Kidney (tissue), 14 donors: ENCODE measurements around the gene SCRG1. TPM values are rescaled to one million over a fixed set of nuclear protein-coding genes. Genes with fewer than 3 reads are reported as not detected.

Experiments used
- DNase-seq, 5 donors: peaks; one replicate each; pipeline ENCODE4 v3.0.0-alpha.2; 2013 to 2020
- FAIRE-seq: peaks from 2 replicates; lab custom pipeline; 2012; peaks lifted over from hg19 to GRCh38; lab: Jason Lieb, UNC
- H3K27ac ChIP-seq, 2 donors: one replicate each; pipeline ENCODE4 v1.7.0; 2013; ENCODE audit warnings: low read depth in 2 of 2, low read length in 2 of 2, inconsistent platforms in 1 of 2
- H3K27me3 ChIP-seq: one replicate; pipeline ENCODE4 v1.7.1; 2013; ENCODE audit warnings: low read length, inconsistent platforms; ENCODE audit not compliant: control insufficient read depth, insufficient read depth
- H3K36me3 ChIP-seq, 3 donors: one replicate each; pipeline versions ENCODE4 v1.7.0 to v1.7.1; 2013; ENCODE audit warnings: low read length in 3 of 3, control low read depth in 1 of 3, inconsistent platforms in 1 of 3; ENCODE audit not compliant: insufficient read depth in 3 of 3, control insufficient read depth in 2 of 3
- H3K4me1 ChIP-seq, 3 donors: one replicate each; pipeline versions ENCODE4 v1.7.0 to v1.7.1; 2013; ENCODE audit warnings: low read length in 3 of 3, inconsistent platforms in 1 of 3, low read depth in 1 of 3; ENCODE audit not compliant: control insufficient read depth in 2 of 3, insufficient read depth in 2 of 3
- H3K4me3 ChIP-seq, 3 donors: one replicate each; pipeline versions ENCODE4 v1.7.0 to v1.8.1; 2013; ENCODE audit warnings: low read length in 3 of 3, control low read depth in 1 of 3, inconsistent platforms in 1 of 3
- H3K9ac ChIP-seq, 3 donors: one replicate each; pipeline versions ENCODE4 v1.7.0 to v1.7.1; 2013; ENCODE audit warnings: low read length in 3 of 3, control low read depth in 1 of 3, inconsistent platforms in 1 of 3
- H3K9me3 ChIP-seq, 3 donors: one replicate each; pipeline versions ENCODE4 v1.7.0 to v1.7.1; 2013; ENCODE audit warnings: low read length in 3 of 3, control low read depth in 1 of 3, inconsistent platforms in 1 of 3; ENCODE audit not compliant: control insufficient read depth in 2 of 3, insufficient read depth in 1 of 3
- intact Hi-C: fragments of 100-400 bp; cut with DNase I; formaldehyde crosslinking; loops from one replicate; pipeline ENCODE4 v1.11.1; 2022
- polyA plus RNA-seq: library from polyadenylated mRNA; stranded (reverse); fragments of 350-450 nt; fragmentation: Illumina TruSeq; extraction: RNeasy Lipid Tissue Mini Kit (QIAGEN cat#74804); gene quantifications from one replicate; pipeline ENCODE4 v1.2.3, GENCODE V29; 2014; ENCODE audit warnings: low read depth, low replicate concordance; ENCODE audit not compliant: insufficient read depth
- total RNA-seq: library from RNA; stranded (reverse); fragmentation: NEBNext Ultra II Directional; extraction: Animal tissue kit (Norgen Biotek cat#: 25700); gene quantifications from one replicate; pipeline ENCODE4 v1.2.1, GENCODE V29; 2021
- TF ChIP-seq, protein P1 (sequence below): IDR thresholded peaks from 3 replicates; pipeline ENCODE4 v1.5.1; 2012; ENCODE audit warnings: mild to moderate bottlenecking, moderate library complexity, borderline replicate concordance; ENCODE audit not compliant: insufficient read depth; ENCODE audit errors: extremely low read depth
- donor health status: control.
- donor health status: control.
- donor health status: control.
- donor health status: control.
- donor health status: control.
- donor health status: DM: yes; HTN: yes; CAD: no.
- donor health status: Normal renal cell carcinoma (clear cell type).

SCRG1 gene
- total and polyA plus RNA-seq, 2 donors from 2014 or later = 0.11 to 1.6 TPM

GRCh38 chr4:173401063-173401462 lies 2.1 kb upstream of the SCRG1 start:
- FAIRE-seq (no peak), DNase-seq (no peak)
- Histone ChIP-seq H3K27me3 (no peaks in the 10 kb centered on the region), H3K36me3 (no peaks in the 10 kb centered on the region), H3K27ac (no peak overlapping the region), H3K9ac (no peak overlapping the region), H3K4me3 (no peak overlapping the region), H3K4me1 (no peaks in the 10 kb centered on the region), H3K9me3 (no peaks in the 10 kb centered on the region)
- TF ChIP-seq, protein P1, sequence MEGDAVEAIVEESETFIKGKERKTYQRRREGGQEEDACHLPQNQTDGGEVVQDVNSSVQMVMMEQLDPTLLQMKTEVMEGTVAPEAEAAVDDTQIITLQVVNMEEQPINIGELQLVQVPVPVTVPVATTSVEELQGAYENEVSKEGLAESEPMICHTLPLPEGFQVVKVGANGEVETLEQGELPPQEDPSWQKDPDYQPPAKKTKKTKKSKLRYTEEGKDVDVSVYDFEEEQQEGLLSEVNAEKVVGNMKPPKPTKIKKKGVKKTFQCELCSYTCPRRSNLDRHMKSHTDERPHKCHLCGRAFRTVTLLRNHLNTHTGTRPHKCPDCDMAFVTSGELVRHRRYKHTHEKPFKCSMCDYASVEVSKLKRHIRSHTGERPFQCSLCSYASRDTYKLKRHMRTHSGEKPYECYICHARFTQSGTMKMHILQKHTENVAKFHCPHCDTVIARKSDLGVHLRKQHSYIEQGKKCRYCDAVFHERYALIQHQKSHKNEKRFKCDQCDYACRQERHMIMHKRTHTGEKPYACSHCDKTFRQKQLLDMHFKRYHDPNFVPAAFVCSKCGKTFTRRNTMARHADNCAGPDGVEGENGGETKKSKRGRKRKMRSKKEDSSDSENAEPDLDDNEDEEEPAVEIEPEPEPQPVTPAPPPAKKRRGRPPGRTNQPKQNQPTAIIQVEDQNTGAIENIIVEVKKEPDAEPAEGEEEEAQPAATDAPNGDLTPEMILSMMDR = no peak
- intact Hi-C loops = no loop called here

GRCh38 chr4:173398220-173398619 lies 696 bp downstream of the SCRG1 start:
- Histone ChIP-seq H3K9ac (no peak overlapping the region), H3K27me3 (no peaks in the 10 kb centered on the region), H3K36me3 (no peaks in the 10 kb centered on the region), H3K4me1 (no peaks in the 10 kb centered on the region), H3K4me3 (no peak overlapping the region), H3K9me3 (no peaks in the 10 kb centered on the region), H3K27ac (no peak overlapping the region)
- FAIRE-seq = no peak
- intact Hi-C loops = no loop called here
- DNase-seq = no peak
- TF ChIP-seq, protein P1 = no peak

- TF ChIP-seq, protein P1 = no peak
- no peaks in the 10 kb centered on the region for H3K9me3 ChIP-seq
- H3K9ac ChIP-seq = no peak overlapping the region
- intact Hi-C loops = no loop called here
- no peaks in the 10 kb centered on the region for H3K27me3 ChIP-seq
- H3K36me3 ChIP-seq = no peaks in the 10 kb centered on the region
- FAIRE-seq (no peak), DNase-seq (no peak)
- no peaks in the 10 kb centered on the region for H3K4me1 ChIP-seq
- H3K27ac ChIP-seq = no peak overlapping the region
- H3K4me3 ChIP-seq = no peak overlapping the region
Measured at GRCh38 chr4:173397604-173398003, 1.3 kb downstream of the SCRG1 start.

DNA sequence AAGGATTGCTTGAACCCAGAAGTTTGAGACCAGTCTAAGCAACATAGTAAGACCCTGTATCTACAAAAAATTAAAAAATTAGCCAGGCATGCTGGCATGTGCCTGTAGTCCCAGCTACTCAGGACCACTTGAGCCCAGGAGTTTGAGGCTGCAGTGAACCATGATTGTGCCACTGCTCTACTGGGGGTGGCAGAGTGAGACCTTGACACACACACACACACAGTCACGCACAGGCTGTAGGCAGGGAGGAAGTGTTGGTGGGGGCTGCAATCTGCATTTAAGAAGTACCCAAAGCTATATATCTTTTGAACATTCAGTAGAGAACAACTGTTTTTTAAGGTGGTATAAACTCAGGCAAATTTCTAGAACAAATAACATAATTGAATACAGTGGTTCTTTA lies 7.2 kb downstream of the SCRG1 start:
- Histone ChIP-seq H3K36me3 (no peaks in the 10 kb centered on the region), H3K9ac (no peak overlapping the region), H3K4me3 (no peak overlapping the region), H3K27me3 (no peaks in the 10 kb centered on the region), H3K9me3 (no peaks in the 10 kb centered on the region), H3K4me1 (no peaks in the 10 kb centered on the region), H3K27ac (no peak overlapping the region)
- DNase-seq (no peak), FAIRE-seq (no peak)
- TF ChIP-seq, protein P1 = no peak
- intact Hi-C loops = no loop called here
